K562 (cell line): ENCODE measurements around the gene HS3ST2. TPM values are rescaled to one million over a fixed set of nuclear protein-coding genes. Genes with fewer than 3 reads are reported as not detected.

Source experiments
- ATAC-seq: fragments of 200-7000 bp; cut with Tn5 transposase; 3 replicates; pipeline ENCODE4 v1.9.1; 2020; ENCODE audit warnings: moderate library complexity
- BruUV-seq: library from RNA; stranded (reverse); fragments of 400-500 nt; replicated peaks from 2 replicates; lab custom pipeline; 2021; lab: Mats Ljungman, UMichigan
- CTCF ChIA-PET: fragments of 300-600 bp; formaldehyde crosslinking; extraction: SDS; loops from one replicate; lab custom pipeline; 2021; ENCODE audit warnings: low intra/inter-chr PET ratio; lab: Yijun Ruan, JAX
- POLR2A ChIA-PET: fragments of 300-600, 350-650 bp; sonication (Branson Sonifier 250); formaldehyde crosslinking; extraction: SDS; loops from one replicate; lab custom pipeline; 2021; ENCODE audit warnings: antibody characterized with exemption, inconsistent platforms; lab: Yijun Ruan, JAX
- DNase-seq, 4 experiments: peaks; one replicate each; pipeline versions ENCODE4 v3.0.0 to v3.0.0-alpha.2; 2011 to 2018; ENCODE audit warnings: low spot score in 3 of 4, mixed read lengths in 3 of 4; ENCODE audit errors: extremely low read depth in 1 of 4
- FAIRE-seq: peaks from 2 replicates; lab custom pipeline; 2011; peaks lifted over from hg19 to GRCh38; lab: Jason Lieb, UNC
- H2AFZ ChIP-seq: 2 replicates; pipeline ENCODE4 v1.6.0; 2011; ENCODE audit warnings: low read depth, low read length, control low read depth, inconsistent platforms
- H3K27ac ChIP-seq: fragments of 200-600 bp; 3 replicates; pipeline ENCODE4 v1.8.0; 2011; ENCODE audit warnings: low read depth, mild to moderate bottlenecking, control low read depth, inconsistent platforms, low read length, moderate library complexity, mixed read lengths; ENCODE audit errors: extremely low read depth
- H3K27me3 ChIP-seq, 2 experiments: fragments of 300-600 bp in 1 of 2; 2 replicates in 1 of 2; 3 replicates in 1 of 2; pipeline versions ENCODE4 v1.6.0 to v1.8.0; 2011; ENCODE audit warnings: inconsistent platforms in 2 of 2, low read length in 2 of 2, mild to moderate bottlenecking in 1 of 2, mixed read lengths in 1 of 2, moderate library complexity in 1 of 2; ENCODE audit not compliant: control insufficient read depth in 2 of 2, insufficient read depth in 2 of 2
- H3K36me3 ChIP-seq: fragments of 300-600 bp; 3 replicates; pipeline ENCODE4 v1.8.0; 2011; ENCODE audit warnings: mild to moderate bottlenecking, low read length, inconsistent platforms; ENCODE audit not compliant: control insufficient read depth, insufficient read depth
- H3K4me1 ChIP-seq, 2 experiments: fragments of 200-600 bp in 1 of 2; replicated peaks in 1 of 2; 2 replicates in 1 of 2; 3 replicates in 1 of 2; pipeline versions ENCODE4 v1.5.1 to v1.8.0; 2011; ENCODE audit warnings: inconsistent platforms in 2 of 2, low read length in 2 of 2, mild to moderate bottlenecking in 1 of 2, mixed read lengths in 1 of 2, moderate library complexity in 1 of 2; ENCODE audit not compliant: control insufficient read depth in 2 of 2, insufficient read depth in 2 of 2
- H3K4me2 ChIP-seq: 2 replicates; pipeline ENCODE4 v1.6.1; 2011; ENCODE audit warnings: low read length, control low read depth, inconsistent platforms, mixed read lengths; ENCODE audit not compliant: insufficient read depth
- H3K4me3 ChIP-seq: fragments of 200-600 bp; sonication (generic), shearing (Covaris generic); 2 replicates; pipeline ENCODE4 v1.5.1; 2016; ENCODE audit warnings: control low read depth, inconsistent platforms
- H3K79me2 ChIP-seq: fragments of 200-600 bp; 3 replicates; pipeline ENCODE4 v1.8.0; 2011; ENCODE audit warnings: low read length, inconsistent platforms; ENCODE audit not compliant: control insufficient read depth, insufficient read depth
- H3K9ac ChIP-seq, 2 experiments: 2 replicates each; pipeline versions ENCODE4 v1.6.0 to v1.6.1; 2011; ENCODE audit warnings: low read depth in 2 of 2, low read length in 2 of 2, control low read depth in 1 of 2, inconsistent platforms in 1 of 2, mild to moderate bottlenecking in 1 of 2, mixed read lengths in 1 of 2; ENCODE audit not compliant: insufficient read depth in 1 of 2
- H3K9me1 ChIP-seq: one replicate; pipeline ENCODE4 v1.6.0; 2011; ENCODE audit warnings: inconsistent platforms, mild to moderate bottlenecking, low read length, moderate library complexity; ENCODE audit not compliant: control insufficient read depth, insufficient read depth
- H3K9me3 ChIP-seq: replicated peaks from 2 replicates; pipeline ENCODE4 v1.5.1; 2011; ENCODE audit warnings: low read depth, low read length, inconsistent platforms; ENCODE audit not compliant: control insufficient read depth, insufficient read depth
- H4K20me1 ChIP-seq: replicated peaks from 2 replicates; pipeline ENCODE4 v1.6.1; 2011; ENCODE audit warnings: low read length, inconsistent platforms, mixed read lengths; ENCODE audit not compliant: control insufficient read depth, insufficient read depth
- BDP1 ChIP-seq: IDR thresholded peaks from 3 replicates; pipeline ENCODE4 v1.6.1; 2011; ENCODE audit not compliant: insufficient read length, insufficient read depth
- CBFB ChIP-seq: sonication (generic); formaldehyde crosslinking; IDR thresholded peaks from 2 replicates; pipeline ENCODE4 v1.4.0; 2020; ENCODE audit warnings: mild to moderate bottlenecking, missing genetic modification reagents
- CREM ChIP-seq: IDR thresholded peaks from 2 replicates; pipeline ENCODE4 v1.6.1; 2014; ENCODE audit warnings: antibody characterized with exemption, low read depth
- HIVEP1 ChIP-seq: fragments of 250-450 bp; sonication (Bioruptor Pico); IDR thresholded peaks from 2 replicates; pipeline ENCODE4 v1.4.0; 2020; ENCODE audit warnings: mild to moderate bottlenecking
- KDM2B ChIP-seq: fragments of 250-450 bp; sonication (Bioruptor Pico); IDR thresholded peaks from 2 replicates; pipeline ENCODE4 v1.8.0; 2021; ENCODE audit warnings: mild to moderate bottlenecking, moderate library complexity
- LEF1 ChIP-seq: fragments of 450-650 bp; IDR thresholded peaks from 2 replicates; pipeline ENCODE4 v1.6.1; 2016; ENCODE audit warnings: mild to moderate bottlenecking
- POLR3A ChIP-seq: IDR thresholded peaks from 2 replicates; pipeline ENCODE4 v1.6.1; 2011; ENCODE audit warnings: borderline replicate concordance, mild to moderate bottlenecking, moderate library complexity; ENCODE audit not compliant: insufficient read length, insufficient read depth; ENCODE audit errors: extremely low read depth
- RFX5 ChIP-seq: IDR thresholded peaks from 2 replicates; pipeline ENCODE4 v1.6.1; 2011; ENCODE audit warnings: low read depth, mild to moderate bottlenecking, improper control_type of control experiment, low read length
- SIN3B ChIP-seq: fragments of 450-650 bp; IDR thresholded peaks from 2 replicates; pipeline ENCODE4 v1.6.1; 2017; ENCODE audit warnings: low read depth, mild to moderate bottlenecking, moderate library complexity
- SMARCE1 ChIP-seq: fragments of 450-650 bp; IDR thresholded peaks from 2 replicates; pipeline ENCODE4 v1.7.1; 2016; ENCODE audit warnings: mild to moderate bottlenecking
- SREBF1 ChIP-seq: fragments of 150-350 bp; IDR thresholded peaks from 2 replicates; pipeline ENCODE4 v1.6.1; 2014; ENCODE audit warnings: antibody characterized with exemption, low read depth, low read length, borderline replicate concordance
- SRSF3 ChIP-seq: fragments of 200-400 bp; formaldehyde crosslinking; IDR thresholded peaks from 2 replicates; pipeline ENCODE4 v1.6.1; 2016; ENCODE audit warnings: mild to moderate bottlenecking, low read length, moderate library complexity; ENCODE audit not compliant: insufficient read depth
- TAF1 ChIP-seq: IDR thresholded peaks from 2 replicates; pipeline ENCODE4 v1.6.1; 2011; ENCODE audit warnings: mild to moderate bottlenecking, low read length, moderate library complexity; ENCODE audit not compliant: insufficient read depth, control insufficient read depth, severe bottlenecking; ENCODE audit errors: extremely low read depth
- ZNF217 ChIP-seq: sonication (generic); formaldehyde crosslinking; IDR thresholded peaks from 2 replicates; pipeline ENCODE4 v1.8.0; 2022; ENCODE audit warnings: mild to moderate bottlenecking, missing genetic modification reagents
- ZNF586 ChIP-seq: fragments of 450-650 bp; formaldehyde crosslinking; conservative IDR thresholded peaks from 2 replicates; pipeline ENCODE4 v1.4.0; 2020; ENCODE audit warnings: mild to moderate bottlenecking, moderate library complexity
- ZNF589 ChIP-seq: fragments of 200-800 bp; sonication (Bioruptor generic); IDR thresholded peaks from 2 replicates; pipeline ENCODE4 v1.6.1; 2016; ENCODE audit warnings: low read depth, missing genetic modification characterization, missing compliant biosample characterization
- WGBS: fragments of 100-300 bp; shearing (Covaris generic); methylation state at CpG from one replicate; pipeline ENCODE4 v1.1.6; 2016; ENCODE audit warnings: low coverage, mixed read lengths; ENCODE audit not compliant: insufficient coverage; ENCODE audit errors: missing lambda C conversion rate; 5-methylcytosine and 5-hydroxymethylcytosine counted together
- in situ Hi-C: fragments of 300-500 bp; cut with MboI; formaldehyde crosslinking; loops from 4 replicates; pipeline ENCODE4 v1.15.0; 2018; ENCODE audit warnings: inconsistent platforms, mixed read lengths
- intact Hi-C: fragments of 100-400 bp; cut with micrococcal nuclease; formaldehyde crosslinking; loops from 2 replicates; pipeline ENCODE4 v1.14.2; 2022
- polyA plus RNA-seq, 8 experiments: library from polyadenylated mRNA; depleted of rRNA in 4 of 8; stranded (reverse) in 5 of 8; unstranded in 3 of 8; fragments of >200 nt; fragmentation: Nextera tagmentation in 2 of 8; fragmentation: Illumina TruSeq in 1 of 8; extraction: Ambion mirVana in 2 of 8; extraction: Trizol in 1 of 8; gene quantifications; 2 replicates each; pipeline versions ENCODE4 v1.2.1 to v1.2.3, GENCODE V29; 2011 to 2014; ENCODE audit warnings: inconsistent platforms in 1 of 8, missing spikeins in 1 of 8
- total RNA-seq, 7 experiments: library from RNA; depleted of rRNA in 6 of 7; stranded (reverse); fragments of >200 nt in 6 of 7; fragmentation: Illumina TruSeq in 2 of 7; extraction: Trizol in 2 of 7; gene quantifications; 2 replicates each; pipeline versions ENCODE4 v1.2.1 to v1.2.3, GENCODE V29; 2011 to 2021; ENCODE audit warnings: low replicate concordance in 1 of 7
- TF ChIP-seq, protein P1 (sequence below): fragments of 250-450 bp; sonication (Bioruptor Pico); IDR thresholded peaks from 2 replicates; pipeline ENCODE4 v1.5.0; 2021

The HS3ST2 gene
- total and polyA plus RNA-seq, 9 of the 15 experiments (the other 6 are each of a cell fraction or from before 2014, with no cell fraction given): not detected

DNA sequence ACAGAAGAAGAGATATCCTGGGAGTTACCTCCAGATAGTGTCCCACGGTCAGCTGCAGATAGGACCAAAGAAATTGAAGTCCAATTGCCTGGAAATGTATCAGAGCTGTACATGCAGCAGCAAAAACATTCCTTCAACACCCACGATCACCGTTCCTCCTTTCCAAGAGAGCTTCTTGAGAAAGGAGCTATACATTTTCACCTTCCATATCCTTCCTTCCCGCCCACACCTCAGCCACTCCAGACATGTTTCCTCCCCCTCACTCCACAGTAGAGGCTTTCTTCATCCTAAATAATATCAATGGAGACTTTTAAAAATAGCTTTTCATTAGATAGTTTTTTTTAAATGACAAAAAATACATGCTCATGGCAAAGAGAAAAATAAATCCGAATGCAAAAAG lies 87.6 kb downstream of the HS3ST2 start:
- H3K9ac ChIP-seq: no peak overlapping the region
- FAIRE-seq (no peak), DNase-seq (no peak), ATAC-seq (no peak)
- ChIA-PET CTCF (no interaction called here), POLR2A (interaction anchor here (0.7 kb wide), 1 partner anchor 18 kb away, joined by 3 read pairs; no protein-coding TSS in a partner anchor)
- H3K9me3 ChIP-seq: no peaks in the 10 kb centered on the region
- TF ChIP-seq CREM: no peak
- TF ChIP-seq POLR3A: no peak
- no peak for TF ChIP-seq SRSF3
- no peak for TF ChIP-seq ZNF589 (CRISPR knock-in tag)
- TF ChIP-seq, protein P1, sequence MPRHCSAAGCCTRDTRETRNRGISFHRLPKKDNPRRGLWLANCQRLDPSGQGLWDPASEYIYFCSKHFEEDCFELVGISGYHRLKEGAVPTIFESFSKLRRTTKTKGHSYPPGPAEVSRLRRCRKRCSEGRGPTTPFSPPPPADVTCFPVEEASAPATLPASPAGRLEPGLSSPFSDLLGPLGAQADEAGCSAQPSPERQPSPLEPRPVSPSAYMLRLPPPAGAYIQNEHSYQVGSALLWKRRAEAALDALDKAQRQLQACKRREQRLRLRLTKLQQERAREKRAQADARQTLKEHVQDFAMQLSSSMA (CRISPR knock-in tag): no peak
- no peak for TF ChIP-seq SIN3B
- TF ChIP-seq CBFB: no peak
- TF ChIP-seq ZNF217 (CRISPR knock-in tag): no peak
- no peak for TF ChIP-seq BDP1
- no peak for TF ChIP-seq HIVEP1 (CRISPR knock-in tag)
- TF ChIP-seq RFX5: no peak
- TF ChIP-seq KDM2B (CRISPR knock-in tag): no peak
- TF ChIP-seq SMARCE1: no peak
- TF ChIP-seq SREBF1: no peak
- TF ChIP-seq TAF1: no peak
- TF ChIP-seq ZNF586: no peak
- TF ChIP-seq LEF1: no peak
- peaks cover 0 to 3% of the 10 kb centered on the region in 2 experiments; a peak in 1 of 5 replicates for H3K27me3 ChIP-seq
- no peaks in the 10 kb centered on the region for H3K9me1 ChIP-seq
- intact Hi-C loops (no loop called here), in situ Hi-C loops (no loop called here)
- no peak overlapping the region for H3K4me2 ChIP-seq
- no peak overlapping the region for H3K27ac ChIP-seq
- no peaks in the 10 kb centered on the region for H3K36me3 ChIP-seq
- no peaks in the 10 kb centered on the region for H3K79me2 ChIP-seq
- BruUV-seq: no TSS peak
- WGBS: 2% methylated on average over 5 of the region's 5 CpGs
- H3K4me1 ChIP-seq: no peaks in the 10 kb centered on the region
- H3K4me3 ChIP-seq: no peak overlapping the region
- H4K20me1 ChIP-seq: no peaks in the 10 kb centered on the region
- H2AFZ ChIP-seq: no peak overlapping the region
